GM18861 (cell line): ENCODE measurements around the gene ANKRD44.
A peak's percentile ranks its signal among the peaks of the same experiment; 100 is the strongest.

Source experiments
- ATAC-seq: cut with Tn5 transposase; IDR thresholded peaks from one replicate; pipeline ENCODE4 v1.9.1; 2021; ENCODE audit not compliant: unreplicated experiment

The ANKRD44 gene

DNA sequence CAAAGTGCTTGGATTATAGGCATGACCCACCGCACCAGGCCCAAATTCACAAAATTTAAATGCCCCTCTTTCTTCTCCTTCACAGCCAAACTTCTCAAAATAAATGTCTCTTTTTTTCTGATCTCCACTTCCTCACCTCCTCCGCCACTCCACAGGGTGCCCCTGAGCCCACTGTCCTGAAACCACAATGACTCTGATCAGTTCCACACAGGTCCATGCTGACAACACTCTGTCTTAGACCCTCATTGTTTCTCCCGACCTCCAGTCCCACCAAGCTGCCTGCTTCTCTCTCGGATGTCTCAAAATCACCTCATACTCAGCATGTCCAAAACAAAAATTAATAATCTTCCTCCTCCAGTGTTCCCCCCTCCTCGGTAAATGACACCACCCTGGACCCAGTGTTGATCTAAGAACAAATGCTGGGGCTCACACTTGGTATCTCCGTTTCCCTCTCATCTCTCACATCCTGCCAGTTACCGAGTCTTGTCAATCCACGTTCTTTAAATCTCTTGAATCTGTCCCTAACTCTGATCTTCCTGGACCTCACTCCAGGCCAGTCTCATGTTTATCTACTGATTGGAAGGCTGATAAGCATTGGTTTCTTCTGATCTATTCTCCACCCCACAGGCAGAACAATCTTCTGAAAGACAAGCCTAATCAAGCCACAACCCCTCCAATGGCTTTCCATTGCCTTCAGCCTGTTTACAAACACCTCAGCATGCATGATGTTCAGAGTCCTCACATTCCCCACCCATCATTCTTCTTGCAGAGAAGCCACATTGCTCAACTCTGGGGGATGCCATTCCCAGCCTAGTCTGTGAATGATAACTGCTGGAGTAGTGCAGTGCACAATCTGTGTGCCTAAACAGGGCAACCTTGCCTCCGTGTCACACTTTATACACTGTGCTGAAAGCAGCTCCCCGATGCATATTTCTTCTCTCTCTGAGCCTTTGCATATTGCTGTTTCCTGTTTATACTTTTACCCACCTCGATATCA lies 12.4 kb upstream of the ANKRD44 start:
- peak; percentile 42 for ATAC-seq

DNA sequence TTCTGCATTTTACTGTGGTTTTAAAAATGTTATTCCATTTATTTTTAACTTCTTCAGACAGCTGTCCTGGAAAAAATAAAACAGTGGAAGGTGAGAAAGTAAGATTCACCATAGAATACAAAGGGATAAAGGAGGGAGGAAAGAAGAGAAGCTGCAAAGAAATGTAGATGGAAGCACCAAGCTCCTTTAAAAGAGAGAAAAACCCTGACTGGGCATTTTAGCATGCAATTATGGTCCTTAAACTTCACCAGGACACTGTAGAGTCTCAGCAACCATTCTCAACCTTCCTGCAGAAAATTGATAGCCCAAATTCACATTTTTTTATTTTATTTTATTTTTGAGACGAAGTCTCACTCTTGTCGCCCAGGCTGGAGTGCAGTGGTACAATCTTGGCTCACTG lies 11.6 kb upstream of the ANKRD44 start:
- no peak for ATAC-seq

DNA sequence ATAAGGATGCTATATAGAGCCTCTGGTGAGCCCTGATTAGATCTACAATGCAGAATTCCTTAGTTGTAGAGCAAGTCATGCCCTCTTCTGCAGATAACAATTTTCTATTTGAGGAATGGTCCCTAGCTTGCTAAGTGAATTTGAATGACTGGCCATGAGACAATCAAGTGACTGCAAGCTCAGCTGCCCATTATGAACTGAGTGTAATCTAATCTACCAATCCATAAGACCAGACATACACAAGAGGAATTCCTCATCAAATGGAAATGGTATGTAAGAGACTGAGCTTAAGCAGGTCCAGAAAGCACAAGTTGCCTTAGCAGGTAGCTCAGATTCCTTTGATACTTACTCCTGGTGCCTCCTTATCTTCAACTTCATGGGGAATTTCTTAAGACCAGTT lies 4.8 kb upstream of the ANKRD44 start:
- no peak for ATAC-seq

DNA sequence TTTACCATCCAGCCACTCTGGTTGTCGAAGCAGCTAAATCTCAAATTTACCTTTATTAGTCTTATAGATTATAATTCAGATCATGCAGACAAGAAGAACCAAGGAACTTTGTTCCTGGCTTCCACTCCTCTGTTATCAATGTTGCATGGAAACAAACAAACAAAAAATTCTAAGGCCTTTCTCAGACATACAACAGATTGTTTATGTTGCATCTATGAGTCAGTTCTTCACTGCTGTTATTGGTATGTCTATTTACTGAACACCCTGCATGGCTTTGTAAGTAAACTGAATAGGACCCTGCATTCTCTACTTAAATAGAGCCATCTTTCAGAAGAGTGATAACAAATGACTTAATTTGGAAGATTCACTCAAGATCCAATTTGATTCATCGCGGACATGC lies 1.6 kb upstream of the ANKRD44 start:
- ATAC-seq, result no peak

DNA sequence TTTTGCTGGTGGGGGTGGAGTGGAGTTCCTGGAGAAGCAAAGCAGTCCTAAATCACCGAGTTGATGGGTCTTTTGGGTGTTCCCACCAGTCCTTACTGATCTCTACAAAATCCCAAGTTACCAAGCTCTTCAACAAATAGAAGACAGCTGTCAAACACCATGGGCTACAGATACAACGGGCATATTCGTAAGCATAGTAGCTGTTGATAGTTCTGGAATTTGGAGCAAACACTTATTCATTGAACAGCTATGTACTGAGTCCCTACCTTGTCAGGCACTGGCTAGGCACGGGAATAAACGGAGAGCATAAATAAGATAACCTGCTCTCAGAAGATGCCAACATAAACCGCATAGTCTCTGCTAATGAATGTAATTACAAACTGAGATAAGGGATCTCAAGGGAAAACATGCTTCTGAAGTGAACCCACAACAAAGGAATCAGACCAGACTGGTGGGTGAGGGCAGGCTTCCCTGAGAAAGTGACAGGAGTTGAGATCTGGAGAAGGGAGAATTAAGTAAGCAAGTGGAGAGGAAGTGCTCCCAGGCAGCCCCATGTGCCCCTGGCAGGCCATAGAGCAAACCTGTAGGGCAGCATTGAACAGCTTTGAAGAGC lies 947 bp upstream of the ANKRD44 start:
- no peak for ATAC-seq

GRCh38 chr2:197310987-197311420 lies 424 bp upstream of the ANKRD44 start:
- no peak for ATAC-seq

DNA sequence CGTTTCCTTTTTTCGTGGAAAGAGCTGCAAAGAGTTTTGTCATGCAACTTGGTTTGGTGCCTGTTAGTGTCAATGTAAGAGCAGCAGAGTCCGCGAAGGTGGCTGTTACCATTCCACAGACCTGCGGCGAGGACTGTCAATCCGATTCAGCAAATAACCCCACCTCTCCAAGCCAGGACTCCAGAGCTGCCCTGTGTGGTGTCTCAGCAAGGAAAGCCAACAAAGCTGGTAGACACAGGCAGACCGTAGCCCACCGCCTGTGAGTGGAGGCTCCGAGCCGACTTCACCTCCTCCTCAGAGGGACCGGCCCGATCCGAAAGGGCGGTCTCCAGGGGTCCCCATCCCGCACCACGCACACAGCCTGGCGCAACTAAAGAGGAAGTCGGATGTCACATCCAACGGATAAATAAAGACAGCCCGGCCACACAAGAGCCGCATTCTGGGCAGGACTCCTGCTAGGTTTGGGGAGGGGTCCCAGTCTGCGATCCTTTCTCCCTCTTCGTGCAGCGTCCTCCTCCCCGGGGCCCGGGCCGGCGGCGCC lies 819 bp downstream of the ANKRD44 start:
- no peak for ATAC-seq

DNA sequence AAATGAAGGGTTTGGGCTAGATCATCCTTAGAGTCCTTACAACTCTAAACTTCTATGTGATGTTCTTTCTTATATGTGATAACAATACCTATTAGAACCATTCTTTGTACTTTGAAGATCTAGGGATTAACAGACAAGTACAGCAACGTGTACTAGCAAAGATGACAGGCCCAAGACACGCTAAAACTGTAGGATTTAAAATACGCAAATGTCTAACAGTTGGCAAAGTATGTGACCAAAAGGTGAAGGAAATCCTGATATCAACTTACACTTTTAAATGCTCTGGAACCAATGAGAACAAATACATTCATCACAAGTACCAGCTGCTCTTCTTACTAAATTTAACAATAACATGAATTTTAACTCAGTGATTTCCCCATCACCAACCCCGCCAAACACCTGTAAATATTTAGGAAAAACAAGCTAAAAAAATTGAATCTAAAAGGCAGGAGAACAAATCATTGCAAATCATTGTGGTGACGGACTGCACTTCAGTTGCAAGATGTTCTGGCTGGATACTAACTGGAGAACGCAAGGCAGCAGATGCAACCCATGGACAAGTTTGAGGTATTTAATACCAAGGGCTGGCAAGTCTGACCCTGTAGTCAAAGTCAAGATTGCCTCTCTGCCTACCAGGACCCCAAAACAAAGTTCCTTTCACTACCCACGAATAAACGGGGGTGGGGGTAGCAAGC lies 1.4 kb downstream of the ANKRD44 start:
- ATAC-seq, result no peak

- no peak for ATAC-seq
Measured at GRCh38 chr2:197308585-197308984, 2.0 kb downstream of the ANKRD44 start.

DNA sequence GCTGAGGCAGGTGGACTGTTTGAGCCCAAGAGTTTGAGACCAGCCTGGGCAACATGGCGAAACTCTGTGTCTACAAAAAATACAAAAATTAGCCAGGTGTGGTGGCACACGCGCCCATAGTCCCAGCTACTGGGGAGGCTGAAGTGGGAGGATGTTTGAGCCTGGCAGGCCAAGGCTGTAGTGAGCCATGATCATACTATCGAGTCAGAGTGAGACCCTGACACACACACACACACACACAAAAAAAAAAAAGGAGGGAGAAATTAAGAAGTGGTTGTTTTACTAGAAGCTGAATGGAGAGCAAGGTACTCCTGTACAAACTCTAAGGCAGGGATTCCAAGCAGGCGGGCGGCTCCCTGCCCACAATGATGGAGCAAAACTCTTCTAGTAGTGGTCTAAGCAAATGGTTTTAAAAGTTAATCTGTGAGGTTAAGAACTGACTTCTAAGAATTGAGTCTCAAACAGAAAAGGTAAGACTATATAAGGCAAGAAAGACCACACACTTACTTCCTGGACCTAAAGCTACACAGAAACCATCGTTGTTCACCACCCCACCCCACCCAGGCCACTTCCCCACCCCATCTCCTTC lies 2.6 kb downstream of the ANKRD44 start:
- peak; percentile 14 for ATAC-seq

DNA sequence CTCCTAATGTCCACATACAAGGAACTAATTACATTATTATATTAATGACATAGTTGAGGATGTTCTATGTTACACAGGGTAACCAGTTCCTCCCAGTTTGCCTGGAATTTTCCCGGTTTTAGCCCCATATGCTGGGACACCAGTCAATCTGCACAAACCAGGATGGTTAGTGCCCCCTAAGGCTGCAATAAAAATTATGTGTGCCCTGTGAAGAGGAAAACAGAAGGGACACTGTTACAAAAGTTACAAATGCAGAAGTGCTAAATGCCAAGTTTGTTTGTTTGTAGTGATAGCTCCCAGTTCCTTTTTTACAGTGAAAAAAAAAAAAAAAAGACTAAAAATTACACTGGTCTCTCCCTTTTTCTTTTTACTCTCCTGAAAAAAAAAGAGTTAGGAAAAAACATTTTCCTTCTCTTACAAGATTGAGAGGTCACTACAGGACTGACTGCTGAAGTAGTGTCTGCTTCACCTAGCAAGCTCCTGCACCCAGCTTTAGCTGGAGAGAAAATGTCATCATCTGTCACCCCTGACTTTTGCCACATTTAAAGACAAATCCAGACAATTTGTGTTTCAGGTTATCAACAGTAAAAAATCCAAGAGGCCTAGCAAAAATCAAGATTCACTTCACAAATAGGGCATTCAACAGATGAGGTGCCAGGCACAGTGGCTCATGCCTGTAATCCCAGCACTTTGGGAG lies 3.2 kb downstream of the ANKRD44 start:
- ATAC-seq, result no peak

- ATAC-seq, result no peak
Measured at GRCh38 chr2:197306696-197307040, 3.9 kb downstream of the ANKRD44 start.

DNA sequence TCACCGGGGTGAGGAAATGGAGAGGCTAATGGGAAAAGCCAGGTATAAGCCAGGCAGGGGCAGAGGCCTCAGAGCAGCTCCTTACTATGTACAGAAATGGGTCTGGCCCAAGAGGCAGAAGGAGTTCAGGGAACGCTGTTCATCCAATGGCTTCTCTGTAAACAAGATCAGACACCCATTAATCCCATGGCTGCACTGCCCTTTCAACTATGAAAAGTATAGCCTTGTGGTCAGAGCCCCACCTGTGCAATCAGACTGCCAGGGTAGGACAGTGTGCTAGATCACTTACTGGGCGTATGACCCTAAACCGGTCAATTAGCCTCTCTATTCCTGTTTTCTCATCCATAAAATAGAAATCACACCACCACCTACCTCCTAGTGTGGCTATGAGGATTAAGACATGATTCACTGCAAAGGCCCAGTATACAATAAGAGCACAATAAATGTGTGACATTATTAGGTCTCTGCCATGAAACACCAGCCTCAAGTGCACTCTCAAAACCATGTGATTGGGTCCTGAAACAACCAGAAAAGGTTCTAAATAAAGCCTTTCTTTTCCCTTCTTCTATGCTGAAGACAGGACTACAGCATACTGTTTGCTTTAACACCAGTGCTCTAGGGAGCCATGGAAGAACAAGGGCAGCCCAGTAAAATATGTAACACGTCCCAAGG lies 4.4 kb downstream of the ANKRD44 start:
- no peak for ATAC-seq

GRCh38 chr2:197304556-197305011 lies 6.0 kb downstream of the ANKRD44 start:
- peak; percentile 29 for ATAC-seq

DNA sequence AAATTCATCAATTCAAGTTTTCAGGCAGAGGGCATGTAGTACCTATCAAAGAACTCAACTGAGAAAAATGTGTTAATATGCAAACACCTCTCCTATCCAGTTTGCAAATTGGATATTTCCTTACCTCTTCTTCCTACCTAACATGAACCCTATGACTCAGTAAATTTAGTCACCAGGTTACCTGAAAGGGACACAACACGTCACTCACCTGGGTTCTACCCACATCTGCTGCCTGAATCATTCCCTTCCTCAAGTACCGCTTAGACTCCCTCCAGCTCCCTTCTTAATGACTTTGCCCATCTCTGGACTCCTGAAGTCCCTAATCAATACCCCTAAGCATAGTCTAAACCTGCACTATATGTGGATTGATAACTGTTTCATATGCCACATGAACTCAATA lies 10.4 kb downstream of the ANKRD44 start:
- ATAC-seq, result no peak

- no peak for ATAC-seq
Measured at GRCh38 chr2:197298609-197299008, 12.0 kb downstream of the ANKRD44 start.

GRCh38 chr2:197297772-197298318 lies 12.7 kb downstream of the ANKRD44 start:
- ATAC-seq, result peak; percentile 29

- no peak for ATAC-seq
Measured at GRCh38 chr2:197297266-197297665, 13.3 kb downstream of the ANKRD44 start.

DNA sequence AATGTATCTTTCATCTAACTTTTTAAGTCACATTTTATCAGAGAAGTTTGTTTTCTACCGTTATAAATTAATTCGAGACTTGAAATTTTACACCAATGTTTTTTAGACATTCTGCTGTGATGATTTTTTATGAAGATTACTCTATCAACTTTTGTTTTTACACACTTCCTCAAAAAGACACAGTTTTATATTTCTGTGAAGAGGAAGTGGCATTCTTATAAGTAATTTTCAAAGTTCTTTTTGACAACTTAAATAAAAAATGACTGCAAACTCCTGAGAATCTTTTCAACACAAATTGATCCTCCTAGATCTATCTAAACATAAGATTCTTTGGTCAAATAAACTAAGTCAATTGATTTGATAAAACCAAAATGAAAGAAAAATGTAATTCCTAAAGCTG lies 13.7 kb downstream of the ANKRD44 start:
- ATAC-seq, result no peak

GRCh38 chr2:197294260-197294659 lies 16.3 kb downstream of the ANKRD44 start:
- ATAC-seq, result peak; percentile 21
